ENCODE measurements around the gene TMEM139. TPM values are rescaled to one million over a fixed set of nuclear protein-coding genes. Genes with fewer than 3 reads are reported as not detected.

TMEM139 gene
- total and polyA plus RNA-seq, 10 of the 15 experiments (the other 5 are each of a cell fraction or from before 2014, with no cell fraction given) = 0.31 TPM; not detected in 9

- ATAC-seq (no peak), FAIRE-seq (no peak), DNase-seq (ENCODE audit: low read depth, low spot score) (no peak)
- POLR2A ChIA-PET = no interaction called here
- no peak overlapping the region for H3K27ac ChIP-seq (ENCODE audit: control insufficient read depth, insufficient read depth)
- no peak overlapping the region for H3K9ac ChIP-seq (ENCODE audit: control insufficient read depth, insufficient read depth, low read length)
- no peak overlapping the region for H3K4me3 ChIP-seq
- H3K4me1 ChIP-seq (ENCODE audit: control insufficient read depth, insufficient read depth, low read length) = no peaks in the 10 kb centered on the region
- no peaks in the 10 kb centered on the region for H3K27me3 ChIP-seq (replicated peaks in 1 of 2; ENCODE audit: control insufficient read depth in 2 of 2, insufficient read depth in 2 of 2, low read length in 1 of 2)
- no peak overlapping the region for H2AFZ ChIP-seq (ENCODE audit: control insufficient read depth, low read depth, low read length)
- BruUV-seq (replicated peaks) = no TSS peak
- CTCF ChIA-PET = interaction anchor here (0.8 kb wide), 1 partner anchor 171 kb away, joined by 3 read pairs; no protein-coding TSS in a partner anchor
- in situ Hi-C loops (cut with MboI) (no loop called here), intact Hi-C loops (cut with micrococcal nuclease; ENCODE audit: unreplicated experiment) (loop anchor here (10.0 kb wide), 1 partner anchor 880 kb away; the partner anchor contains the start of gene OR2A14)
- RAD21 ChIA-PET (ENCODE audit: unreplicated experiment) = no interaction called here
- no peak overlapping the region for H3K4me2 ChIP-seq (ENCODE audit: control insufficient read depth, insufficient read depth)
- SMC1A ChIA-PET (ENCODE audit: uncharacterized antibody, unreplicated experiment) = no interaction called here
- H3K36me3 ChIP-seq (ENCODE audit: control insufficient read depth in 2 of 2, insufficient read depth in 2 of 2, low read length in 1 of 2) = no peaks in the 10 kb centered on the region
- 16% methylated on average over 3 of the region's 3 CpGs for whole genome bisulfite sequencing (ENCODE audit: insufficient coverage, insufficient replicate concordance, low lambda C conversion rate, missing lambda C conversion rate)
- no peaks in the 10 kb centered on the region for H3K79me2 ChIP-seq (ENCODE audit: control insufficient read depth, insufficient read depth, low read length)
- H3K9me3 ChIP-seq (replicated peaks; ENCODE audit: control insufficient read depth, insufficient read depth, low read length) = no peaks in the 10 kb centered on the region; the same call in 2 of the 3 replicates
- no peaks in the 10 kb centered on the region for H4K20me1 ChIP-seq (ENCODE audit: control insufficient read depth, insufficient read depth)
- TF ChIP-seq HDAC2 (IDR thresholded peaks at IDR 0.05) (no peak), TAF1 (IDR thresholded peaks at IDR 0.05; ENCODE audit: borderline replicate concordance, low read depth, low read length) (no peak)
These were observed 39.6 kb upstream of the TMEM139 start for GRCh38 chr7:143245123-143245522.

GRCh38 chr7:143247372-143247771, 37.4 kb upstream of the TMEM139 start:
- H3K9ac ChIP-seq (ENCODE audit: control insufficient read depth, insufficient read depth, low read length) = no peak overlapping the region
- H2AFZ ChIP-seq (ENCODE audit: control insufficient read depth, low read depth, low read length) = no peak overlapping the region
- POLR2A ChIA-PET = no interaction called here
- no peaks in the 10 kb centered on the region for H3K27me3 ChIP-seq (replicated peaks in 1 of 2; ENCODE audit: control insufficient read depth in 2 of 2, insufficient read depth in 2 of 2, low read length in 1 of 2)
- no TSS peak for BruUV-seq (replicated peaks)
- FAIRE-seq (no peak), DNase-seq (ENCODE audit: low read depth, low spot score) (no peak), ATAC-seq (no peak)
- no peaks in the 10 kb centered on the region for H3K4me1 ChIP-seq (ENCODE audit: control insufficient read depth, insufficient read depth, low read length)
- in situ Hi-C loops (cut with MboI) (no loop called here), intact Hi-C loops (cut with micrococcal nuclease; ENCODE audit: unreplicated experiment) (loop anchor here (10.0 kb wide), 1 partner anchor 877 kb away; the partner anchor contains the start of gene OR2A14)
- H3K79me2 ChIP-seq (ENCODE audit: control insufficient read depth, insufficient read depth, low read length) = no peaks in the 10 kb centered on the region
- H4K20me1 ChIP-seq (ENCODE audit: control insufficient read depth, insufficient read depth) = no peaks in the 10 kb centered on the region
- CTCF ChIA-PET = interaction anchor here (0.7 to 9.4 kb wide), 3 partner anchors 7 to 523 kb away, joined by 4 to 66 read pairs (median 4); no protein-coding TSS in a partner anchor
- SMC1A ChIA-PET (ENCODE audit: uncharacterized antibody, unreplicated experiment) = interaction anchor here (0.7 kb wide), 1 partner anchor 30 kb away, joined by 3 read pairs; no protein-coding TSS in a partner anchor
- RAD21 ChIA-PET (ENCODE audit: unreplicated experiment) = interaction anchor here (1.0 kb wide), 1 partner anchor 52 kb away, joined by 4 read pairs; no protein-coding TSS in a partner anchor
- no peak overlapping the region for H3K4me2 ChIP-seq (ENCODE audit: control insufficient read depth, insufficient read depth)
- H3K36me3 ChIP-seq (ENCODE audit: control insufficient read depth in 2 of 2, insufficient read depth in 2 of 2, low read length in 1 of 2) = no peaks in the 10 kb centered on the region
- no peaks in the 10 kb centered on the region; the same call in 2 of the 3 replicates for H3K9me3 ChIP-seq (replicated peaks; ENCODE audit: control insufficient read depth, insufficient read depth, low read length)
- H3K4me3 ChIP-seq = no peak overlapping the region
- no peak overlapping the region for H3K27ac ChIP-seq (ENCODE audit: control insufficient read depth, insufficient read depth)
- 0% methylated on average over 1 of the region's 1 CpG for WGBS (ENCODE audit: insufficient coverage, insufficient replicate concordance, low lambda C conversion rate, missing lambda C conversion rate)
- TF ChIP-seq ELK1 (IDR thresholded peaks at IDR 0.05; ENCODE audit: low read depth, low read length) (no peak), MTA2 (IDR thresholded peaks at IDR 0.05; ENCODE audit: low read depth) (no peak), PML (IDR thresholded peaks at IDR 0.05; ENCODE audit: low read length) (no peak), MXI1 (IDR thresholded peaks at IDR 0.05; ENCODE audit: low read depth, low read length) (no peak), CHD1 (IDR thresholded peaks at IDR 0.05; ENCODE audit: low read depth, low read length) (no peak), NFYB (IDR thresholded peaks at IDR 0.05; ENCODE audit: insufficient read depth, low read depth, low read length) (no peak), SMC3 (IDR thresholded peaks at IDR 0.05; ENCODE audit: borderline replicate concordance, low read length) (no peak), RBBP5 (conservative IDR thresholded peaks at IDR 0.05) (no peak), CTCF (IDR thresholded peaks at IDR 0.05 in 2 of 3, conservative IDR thresholded peaks at IDR 0.05 in 1 of 3; ENCODE audit: control insufficient read depth in 2 of 3, extremely low read depth in 1 of 3, insufficient read depth in 1 of 3, low read depth in 3 of 3, low read length in 3 of 3) (no peak), SKIL (IDR thresholded peaks at IDR 0.05; ENCODE audit: low read depth, poor library complexity, severe bottlenecking) (no peak), RELA (IDR thresholded peaks at IDR 0.05; ENCODE audit: borderline replicate concordance, partially characterized antibody) (no peak)

Data from GM12878 (cell line).